Endothelial cell of umbilical vein (primary cell): Measurements from ENCODE around the gene GIMAP8. TPM values are rescaled to one million over a fixed set of nuclear protein-coding genes. Genes with fewer than 3 reads are reported as not detected.

Source experiments
- BruUV-seq: library from RNA; stranded (reverse); fragments of 400-500 nt; replicated peaks from 2 replicates; lab custom pipeline; 2021; lab: Mats Ljungman, UMichigan
- CTCF ChIA-PET: fragments of 300-600, 350-600 bp; sonication (Branson Sonifier 250); formaldehyde crosslinking; loops from one replicate; lab custom pipeline; 2021; ENCODE audit warnings: antibody characterized with exemption, inconsistent platforms; lab: Charles Lee
- POLR2A ChIA-PET: fragments of 300-600, 350-600 bp; sonication (Branson Sonifier 250); formaldehyde crosslinking; loops from one replicate; lab custom pipeline; 2021; ENCODE audit warnings: antibody characterized with exemption, inconsistent platforms; lab: Charles Lee
- DNase-seq: peaks from one replicate; pipeline ENCODE4 v3.0.0-alpha.2; 2011; ENCODE audit warnings: low read depth, low spot score
- FAIRE-seq: peaks from 2 replicates; lab custom pipeline; 2011; peaks lifted over from hg19 to GRCh38; lab: Jason Lieb, UNC
- H2AFZ ChIP-seq: 2 replicates; pipeline ENCODE4 v1.6.0; 2012; ENCODE audit warnings: low read depth, low read length, control low read depth, inconsistent platforms
- H3K27ac ChIP-seq: 2 replicates; pipeline ENCODE4 v1.5.1; 2011; ENCODE audit warnings: low read depth, mild to moderate bottlenecking, control low read depth, low read length, moderate library complexity; ENCODE audit not compliant: insufficient read depth
- H3K27me3 ChIP-seq, 2 experiments: 2 replicates each; pipeline versions ENCODE4 v1.6.0 to v1.6.1; 2011; ENCODE audit warnings: low read length in 2 of 2, mixed read lengths in 1 of 2; ENCODE audit not compliant: control insufficient read depth in 2 of 2, insufficient read depth in 2 of 2
- H3K36me3 ChIP-seq, 2 experiments: 2 replicates in 1 of 2; 3 replicates in 1 of 2; pipeline ENCODE4 v1.5.1; 2011; ENCODE audit warnings: low read length in 2 of 2, mild to moderate bottlenecking in 1 of 2, moderate library complexity in 1 of 2; ENCODE audit not compliant: control insufficient read depth in 2 of 2, insufficient read depth in 2 of 2; ENCODE audit errors: extremely low read depth in 1 of 2
- H3K4me1 ChIP-seq: 3 replicates; pipeline ENCODE4 v1.5.1; 2011; ENCODE audit warnings: mild to moderate bottlenecking, low read length; ENCODE audit not compliant: control insufficient read depth, insufficient read depth; ENCODE audit errors: extremely low read depth
- H3K4me2 ChIP-seq: 2 replicates; pipeline ENCODE4 v1.6.1; 2011; ENCODE audit warnings: low read length, control low read depth, mixed read lengths; ENCODE audit not compliant: insufficient read depth
- H3K4me3 ChIP-seq, 3 experiments: fragments of 200-600 bp in 1 of 3; sonication (generic), shearing (Covaris generic) in 1 of 3; replicated peaks in 1 of 3; 2 replicates each; pipeline ENCODE4 v1.5.1; 2011 to 2016; ENCODE audit warnings: control low read depth in 3 of 3, low read length in 3 of 3, mild to moderate bottlenecking in 2 of 3, inconsistent platforms in 1 of 3, low read depth in 1 of 3, moderate library complexity in 1 of 3; ENCODE audit not compliant: insufficient read depth in 1 of 3
- H3K79me2 ChIP-seq: 2 replicates; pipeline ENCODE4 v1.6.0; 2012; ENCODE audit warnings: low read length, inconsistent platforms; ENCODE audit not compliant: control insufficient read depth, insufficient read depth
- H3K9ac ChIP-seq: replicated peaks from 2 replicates; pipeline ENCODE3; 2011; ENCODE audit warnings: low read length, control low read depth; ENCODE audit not compliant: insufficient read depth; ENCODE audit errors: extremely low read depth
- H3K9me1 ChIP-seq: replicated peaks from 3 replicates; pipeline ENCODE4 v1.6.0; 2011; ENCODE audit warnings: mild to moderate bottlenecking, low read length; ENCODE audit not compliant: control insufficient read depth, insufficient read depth; ENCODE audit errors: extremely low read depth
- H3K9me3 ChIP-seq: replicated peaks from 2 replicates; pipeline ENCODE4 v1.5.1; 2012; ENCODE audit warnings: low read length, inconsistent platforms; ENCODE audit not compliant: control insufficient read depth, insufficient read depth
- H4K20me1 ChIP-seq: replicated peaks from 2 replicates; pipeline ENCODE3; 2011; ENCODE audit warnings: mild to moderate bottlenecking, low read length; ENCODE audit not compliant: control insufficient read depth, insufficient read depth; ENCODE audit errors: extremely low read depth
- EZH2 ChIP-seq: IDR thresholded peaks from 2 replicates; pipeline ENCODE4 v1.6.1; 2012; ENCODE audit warnings: borderline replicate concordance, low read depth, mild to moderate bottlenecking, moderate library complexity, low read length, inconsistent platforms; ENCODE audit not compliant: severe bottlenecking
- FOS ChIP-seq: IDR thresholded peaks from 2 replicates; pipeline ENCODE4 v1.6.1; 2011; ENCODE audit warnings: mild to moderate bottlenecking, low read length, moderate library complexity, borderline replicate concordance; ENCODE audit not compliant: insufficient read depth
- GATA2 ChIP-seq: IDR thresholded peaks from 2 replicates; pipeline ENCODE4 v1.7.0; 2011; ENCODE audit warnings: low read depth, mild to moderate bottlenecking, moderate library complexity, mixed read lengths, low read length; ENCODE audit not compliant: insufficient read length, insufficient read depth
- JUN ChIP-seq: IDR thresholded peaks from 2 replicates; pipeline ENCODE4 v1.6.1; 2011; ENCODE audit warnings: borderline replicate concordance, low read depth; ENCODE audit not compliant: insufficient read length, insufficient read depth
- MYC ChIP-seq: IDR thresholded peaks from one replicate; pipeline ENCODE4 v1.6.1; 2011; ENCODE audit warnings: mild to moderate bottlenecking, low read depth, low read length
- POLR2A ChIP-seq: IDR thresholded peaks from 2 replicates; pipeline ENCODE4 v1.6.1; 2012; ENCODE audit warnings: low read depth, mild to moderate bottlenecking, control low read depth, low read length
- POLR2AphosphoS5 ChIP-seq: IDR thresholded peaks from 2 replicates; pipeline ENCODE4 v1.6.1; 2012; ENCODE audit warnings: low read depth, mild to moderate bottlenecking, control low read depth, low read length, moderate library complexity; ENCODE audit not compliant: insufficient read depth
- dilution Hi-C: fragments of 300-500 bp; cut with MboI; formaldehyde crosslinking; loops from one replicate; pipeline ENCODE4 v1.15.0; 2019; ENCODE audit warnings: low sequenced_read_pairs; ENCODE audit not compliant: extremely low pct_ligation_motif_present
- intact Hi-C: fragments of 100-400 bp; cut with micrococcal nuclease; formaldehyde crosslinking; loops from one replicate; pipeline ENCODE4 v1.10.0; 2022
- polyA plus RNA-seq, 4 experiments: library from polyadenylated mRNA; depleted of rRNA in 3 of 4; stranded (reverse) in 3 of 4; unstranded in 1 of 4; fragments of >200 nt; gene quantifications; 2 replicates each; pipeline versions ENCODE4 v1.2.1 to v1.2.3, GENCODE V29; 2011 to 2012; ENCODE audit warnings: missing spikeins in 1 of 4
- total RNA-seq: library from RNA; stranded (reverse); gene quantifications from 2 replicates; pipeline ENCODE4 v1.2.3, GENCODE V29; 2021
- TF ChIP-seq, protein P1 (sequence below), 2 donors: IDR thresholded peaks; 1 replicate in 1 of 2; 2 replicates in 1 of 2; pipeline ENCODE4 v1.5.1; 2011; ENCODE audit warnings: low read length in 2 of 2, mild to moderate bottlenecking in 2 of 2, moderate library complexity in 2 of 2, control low read depth in 1 of 2, inconsistent platforms in 1 of 2, low read depth in 1 of 2; ENCODE audit not compliant: insufficient read depth in 1 of 2; ENCODE audit errors: extremely low read depth in 1 of 2
- TF ChIP-seq, protein P2 (sequence below): IDR thresholded peaks from 2 replicates; pipeline ENCODE4 v1.6.1; 2011; ENCODE audit not compliant: insufficient read depth, insufficient read length

The GIMAP8 gene
- total and polyA plus RNA-seq, 2 donors (not counting 3 experiments of a cell fraction or from before 2014, with no cell fraction given): 32.2 to 71.8 TPM

DNA sequence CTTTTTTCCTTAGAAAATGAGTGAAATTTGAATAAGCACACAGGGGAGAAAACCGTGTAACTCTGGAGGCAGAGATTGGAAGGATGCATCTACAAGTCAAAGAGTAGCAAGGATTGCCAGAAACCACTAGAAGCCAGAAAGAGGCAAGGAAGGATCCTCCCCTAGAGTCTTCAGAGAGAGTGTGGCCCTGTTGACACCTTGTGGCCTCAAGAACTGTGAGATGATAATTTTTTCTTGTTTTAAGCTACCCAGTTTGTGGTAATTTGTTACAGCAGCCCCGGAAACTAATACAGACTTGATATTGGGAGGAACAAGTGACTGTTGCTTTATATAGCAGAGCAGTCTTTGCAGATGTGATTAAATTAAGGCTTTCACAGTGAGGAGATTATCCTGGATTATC, 60.6 kb downstream of the GIMAP8 start:
- DNase-seq: no peak
- intact Hi-C loops (no loop called here), dilution Hi-C loops (no loop called here)
- Histone ChIP-seq H3K9me1 (no peaks in the 10 kb centered on the region), H3K4me3 (no peak overlapping the region), H3K36me3 (no peaks in the 10 kb centered on the region), H3K27ac (no peak overlapping the region), H3K4me2 (no peak overlapping the region), H3K9ac (no peak overlapping the region), H3K9me3 (no peaks in the 10 kb centered on the region), H3K79me2 (peaks cover 18% of the 10 kb centered on the region), H4K20me1 (no peaks in the 10 kb centered on the region), H3K4me1 (peaks cover 7% of the 10 kb centered on the region), H3K27me3 (no peaks in the 10 kb centered on the region), H2AFZ (no peak overlapping the region)
- no peak for FAIRE-seq
- TF ChIP-seq, protein P1, sequence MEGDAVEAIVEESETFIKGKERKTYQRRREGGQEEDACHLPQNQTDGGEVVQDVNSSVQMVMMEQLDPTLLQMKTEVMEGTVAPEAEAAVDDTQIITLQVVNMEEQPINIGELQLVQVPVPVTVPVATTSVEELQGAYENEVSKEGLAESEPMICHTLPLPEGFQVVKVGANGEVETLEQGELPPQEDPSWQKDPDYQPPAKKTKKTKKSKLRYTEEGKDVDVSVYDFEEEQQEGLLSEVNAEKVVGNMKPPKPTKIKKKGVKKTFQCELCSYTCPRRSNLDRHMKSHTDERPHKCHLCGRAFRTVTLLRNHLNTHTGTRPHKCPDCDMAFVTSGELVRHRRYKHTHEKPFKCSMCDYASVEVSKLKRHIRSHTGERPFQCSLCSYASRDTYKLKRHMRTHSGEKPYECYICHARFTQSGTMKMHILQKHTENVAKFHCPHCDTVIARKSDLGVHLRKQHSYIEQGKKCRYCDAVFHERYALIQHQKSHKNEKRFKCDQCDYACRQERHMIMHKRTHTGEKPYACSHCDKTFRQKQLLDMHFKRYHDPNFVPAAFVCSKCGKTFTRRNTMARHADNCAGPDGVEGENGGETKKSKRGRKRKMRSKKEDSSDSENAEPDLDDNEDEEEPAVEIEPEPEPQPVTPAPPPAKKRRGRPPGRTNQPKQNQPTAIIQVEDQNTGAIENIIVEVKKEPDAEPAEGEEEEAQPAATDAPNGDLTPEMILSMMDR (IDR thresholded peaks at IDR 0.05; ENCODE audit: extremely low read depth in 1 of 2, insufficient read depth in 1 of 2, low read depth in 1 of 2, low read length in 2 of 2): no peak
- TF ChIP-seq POLR2AphosphoS5 (no peak), JUN (no peak), EZH2 (no peak), POLR2A (no peak)
- TF ChIP-seq, protein P2, sequence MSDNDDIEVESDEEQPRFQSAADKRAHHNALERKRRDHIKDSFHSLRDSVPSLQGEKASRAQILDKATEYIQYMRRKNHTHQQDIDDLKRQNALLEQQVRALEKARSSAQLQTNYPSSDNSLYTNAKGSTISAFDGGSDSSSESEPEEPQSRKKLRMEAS: no peak
- CTCF ChIA-PET: no interaction called here
- no TSS peak for BruUV-seq
- POLR2A ChIA-PET: no interaction called here

DNA sequence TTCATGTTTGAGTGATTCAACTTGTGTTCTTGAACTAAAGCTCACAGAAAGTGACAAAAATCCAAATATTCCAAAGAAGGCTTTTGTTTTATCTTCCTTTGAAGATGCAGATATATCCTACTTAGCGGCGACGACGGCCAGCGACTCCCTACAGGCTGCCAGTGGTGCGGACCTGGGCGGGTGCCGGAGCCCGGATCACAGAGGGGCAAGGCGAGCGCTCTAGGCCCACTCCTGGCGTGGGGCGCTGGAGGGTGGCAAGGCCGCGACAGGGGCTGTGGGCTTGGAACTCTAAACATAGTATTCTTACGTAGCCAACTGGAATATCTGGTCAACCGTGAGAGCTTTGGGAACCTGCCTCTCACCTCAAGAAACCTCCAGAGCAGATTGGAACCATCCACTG, 63.3 kb downstream of the GIMAP8 start:
- Histone ChIP-seq H3K27me3 (no peaks in the 10 kb centered on the region), H3K4me3 (no peak overlapping the region), H3K4me1 (peaks cover 21% of the 10 kb centered on the region), H3K79me2 (peaks cover 43% of the 10 kb centered on the region), H4K20me1 (no peaks in the 10 kb centered on the region), H2AFZ (peak overlapping the region; percentile 78), H3K9me3 (no peaks in the 10 kb centered on the region), H3K27ac (no peak overlapping the region), H3K36me3 (no peaks in the 10 kb centered on the region), H3K9ac (no peak overlapping the region), H3K9me1 (no peaks in the 10 kb centered on the region), H3K4me2 (no peak overlapping the region)
- intact Hi-C loops: loop anchor here (2.0 kb wide), 2 partner anchors 117 to 203 kb away; partner anchors contain the start of gene GIMAP1
- DNase-seq: no peak
- no TSS peak for BruUV-seq
- ChIA-PET CTCF (no interaction called here), POLR2A (interaction anchor here (1.3 kb wide), 1 partner anchor 11 kb away, joined by 3 read pairs; no protein-coding TSS in a partner anchor)
- no peak for FAIRE-seq
- dilution Hi-C loops: no loop called here
- TF ChIP-seq POLR2A (no peak), FOS (no peak), GATA2 (no peak), EZH2 (no peak), JUN (no peak), MYC (no peak)
- TF ChIP-seq, protein P1 (IDR thresholded peaks at IDR 0.05; ENCODE audit: extremely low read depth in 1 of 2, insufficient read depth in 1 of 2, low read depth in 1 of 2, low read length in 2 of 2): no peak
- TF ChIP-seq, protein P2: no peak
